K562 (cell line): Measurements from ENCODE around the gene DCTD.

Experiments
- CBX5 ChIP-seq: IDR thresholded peaks from 2 replicates; pipeline ENCODE4 v1.6.1; 2014; ENCODE audit warnings: low read depth, borderline replicate concordance
- FOXA1 ChIP-seq: fragments of 450-650 bp; IDR thresholded peaks from 2 replicates; pipeline ENCODE4 v1.6.1; 2016; ENCODE audit warnings: mild to moderate bottlenecking, borderline replicate concordance
- KLF6 ChIP-seq: fragments of 250-450 bp; sonication (Bioruptor Pico); IDR thresholded peaks from 2 replicates; pipeline ENCODE4 v1.4.0; 2020; ENCODE audit warnings: mild to moderate bottlenecking, moderate library complexity, borderline replicate concordance
- RAD21 ChIP-seq, 2 experiments: fragments of 250-450 bp in 1 of 2; fragments of 450-650 bp in 1 of 2; sonication (Bioruptor Pico) in 1 of 2; formaldehyde crosslinking in 1 of 2; IDR thresholded peaks in 1 of 2; conservative IDR thresholded peaks in 1 of 2; 2 replicates each; pipeline versions ENCODE4 v1.4.0 to v1.8.0; 2020 to 2022; ENCODE audit warnings: mild to moderate bottlenecking in 2 of 2, moderate library complexity in 1 of 2
- TAF1 ChIP-seq: IDR thresholded peaks from 2 replicates; pipeline ENCODE4 v1.6.1; 2011; ENCODE audit warnings: mild to moderate bottlenecking, low read length, moderate library complexity; ENCODE audit not compliant: insufficient read depth, control insufficient read depth, severe bottlenecking; ENCODE audit errors: extremely low read depth
- YY1 ChIP-seq, 3 experiments: IDR thresholded peaks; 2 replicates each; pipeline ENCODE4 v1.6.1; 2011; ENCODE audit warnings: low read length in 2 of 3, mild to moderate bottlenecking in 2 of 3, moderate library complexity in 2 of 3, borderline replicate concordance in 1 of 3, control low read depth in 1 of 3, low read depth in 1 of 3; ENCODE audit not compliant: insufficient read depth in 3 of 3, insufficient replicate concordance in 2 of 3, control insufficient read depth in 1 of 3, insufficient read length in 1 of 3; ENCODE audit errors: extremely low read depth in 1 of 3
- ZNF184 ChIP-seq: sonication (generic); formaldehyde crosslinking; IDR thresholded peaks from 2 replicates; pipeline ENCODE4 v1.5.0; 2020; ENCODE audit warnings: missing genetic modification reagents
- ZNF224 ChIP-seq: sonication (generic); formaldehyde crosslinking; IDR thresholded peaks from 2 replicates; pipeline ENCODE4 v1.8.0; 2022; ENCODE audit warnings: mild to moderate bottlenecking, missing genetic modification reagents
- ZNF232 ChIP-seq: sonication (generic); formaldehyde crosslinking; IDR thresholded peaks from 2 replicates; pipeline ENCODE4 v1.8.0; 2022; ENCODE audit warnings: mild to moderate bottlenecking, missing genetic modification reagents
- TF ChIP-seq, protein P1 (sequence below): sonication (generic); formaldehyde crosslinking; IDR thresholded peaks from 2 replicates; pipeline ENCODE4 v1.8.0; 2022; ENCODE audit warnings: missing genetic modification reagents, mild to moderate bottlenecking, borderline replicate concordance

- no peak for TF ChIP-seq ZNF232 (CRISPR knock-in tag)
- TF ChIP-seq YY1 (IDR thresholded peaks at IDR 0.05; ENCODE audit: borderline replicate concordance in 1 of 3, control insufficient read depth in 1 of 3, extremely low read depth in 1 of 3, insufficient read depth in 3 of 3, insufficient read length in 1 of 3, insufficient replicate concordance in 2 of 3, low read depth in 1 of 3, low read length in 2 of 3): no peak
- TF ChIP-seq CBX5: no peak
- TF ChIP-seq ZNF184 (CRISPR knock-in tag): no peak
- no peak for TF ChIP-seq ZNF224 (CRISPR knock-in tag)
- TF ChIP-seq, protein P1, sequence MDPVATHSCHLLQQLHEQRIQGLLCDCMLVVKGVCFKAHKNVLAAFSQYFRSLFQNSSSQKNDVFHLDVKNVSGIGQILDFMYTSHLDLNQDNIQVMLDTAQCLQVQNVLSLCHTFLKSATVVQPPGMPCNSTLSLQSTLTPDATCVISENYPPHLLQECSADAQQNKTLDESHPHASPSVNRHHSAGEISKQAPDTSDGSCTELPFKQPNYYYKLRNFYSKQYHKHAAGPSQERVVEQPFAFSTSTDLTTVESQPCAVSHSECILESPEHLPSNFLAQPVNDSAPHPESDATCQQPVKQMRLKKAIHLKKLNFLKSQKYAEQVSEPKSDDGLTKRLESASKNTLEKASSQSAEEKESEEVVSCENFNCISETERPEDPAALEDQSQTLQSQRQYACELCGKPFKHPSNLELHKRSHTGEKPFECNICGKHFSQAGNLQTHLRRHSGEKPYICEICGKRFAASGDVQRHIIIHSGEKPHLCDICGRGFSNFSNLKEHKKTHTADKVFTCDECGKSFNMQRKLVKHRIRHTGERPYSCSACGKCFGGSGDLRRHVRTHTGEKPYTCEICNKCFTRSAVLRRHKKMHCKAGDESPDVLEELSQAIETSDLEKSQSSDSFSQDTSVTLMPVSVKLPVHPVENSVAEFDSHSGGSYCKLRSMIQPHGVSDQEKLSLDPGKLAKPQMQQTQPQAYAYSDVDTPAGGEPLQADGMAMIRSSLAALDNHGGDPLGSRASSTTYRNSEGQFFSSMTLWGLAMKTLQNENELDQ (CRISPR knock-in tag): no peak
- TF ChIP-seq RAD21 (CRISPR knock-in tag; conservative IDR thresholded peaks at IDR 0.05 in 1 of 2, IDR thresholded peaks at IDR 0.05 in 1 of 2): no peak
- TF ChIP-seq FOXA1: no peak
- TF ChIP-seq TAF1: no peak
- no peak for TF ChIP-seq KLF6
These were observed 22.4 kb downstream of the DCTD start for GRCh38 chr4:182894681-182895275.
